Measurements from ENCODE around the gene EDIL3. TPM values are rescaled to one million over a fixed set of nuclear protein-coding genes. Genes with fewer than 3 reads are reported as not detected.

The EDIL3 gene
- total RNA-seq, 4 donors from 2014 or later = 15.9 to 29.3 (median 24.8) TPM

DNA sequence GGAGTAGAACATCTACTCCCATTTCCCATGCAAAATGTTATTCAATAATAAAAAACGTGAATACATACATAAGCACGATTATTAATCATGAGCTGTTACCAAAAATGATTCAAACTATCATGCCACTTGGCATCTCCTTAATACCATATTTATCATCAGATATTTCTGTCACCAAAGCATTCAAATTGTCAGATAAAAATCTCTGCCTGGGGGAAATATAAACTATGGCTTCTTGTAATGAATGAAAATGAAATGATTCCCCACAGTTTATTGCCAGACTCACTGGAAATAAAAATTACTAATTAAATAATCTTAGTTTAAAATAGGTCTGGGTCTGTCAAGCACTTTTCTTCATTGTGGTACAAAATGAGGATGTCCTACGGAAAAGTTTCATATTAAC, 265.4 kb downstream of the EDIL3 start:
- H3K36me3 ChIP-seq = no peaks in the 10 kb centered on the region
- H3K27ac ChIP-seq = no peak overlapping the region
- no peaks in the 10 kb centered on the region for H3K4me1 ChIP-seq
- WGBS, 2 donors = 84 to 93% methylated on average over 3 of the region's 3 CpGs
- H3K4me3 ChIP-seq = no peak overlapping the region
- DNase-seq (ENCODE audit: low spot score in 2 of 2) = no peak
- TF ChIP-seq, protein P1, sequence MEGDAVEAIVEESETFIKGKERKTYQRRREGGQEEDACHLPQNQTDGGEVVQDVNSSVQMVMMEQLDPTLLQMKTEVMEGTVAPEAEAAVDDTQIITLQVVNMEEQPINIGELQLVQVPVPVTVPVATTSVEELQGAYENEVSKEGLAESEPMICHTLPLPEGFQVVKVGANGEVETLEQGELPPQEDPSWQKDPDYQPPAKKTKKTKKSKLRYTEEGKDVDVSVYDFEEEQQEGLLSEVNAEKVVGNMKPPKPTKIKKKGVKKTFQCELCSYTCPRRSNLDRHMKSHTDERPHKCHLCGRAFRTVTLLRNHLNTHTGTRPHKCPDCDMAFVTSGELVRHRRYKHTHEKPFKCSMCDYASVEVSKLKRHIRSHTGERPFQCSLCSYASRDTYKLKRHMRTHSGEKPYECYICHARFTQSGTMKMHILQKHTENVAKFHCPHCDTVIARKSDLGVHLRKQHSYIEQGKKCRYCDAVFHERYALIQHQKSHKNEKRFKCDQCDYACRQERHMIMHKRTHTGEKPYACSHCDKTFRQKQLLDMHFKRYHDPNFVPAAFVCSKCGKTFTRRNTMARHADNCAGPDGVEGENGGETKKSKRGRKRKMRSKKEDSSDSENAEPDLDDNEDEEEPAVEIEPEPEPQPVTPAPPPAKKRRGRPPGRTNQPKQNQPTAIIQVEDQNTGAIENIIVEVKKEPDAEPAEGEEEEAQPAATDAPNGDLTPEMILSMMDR (IDR thresholded peaks at IDR 0.05) = no peak
- TF ChIP-seq POLR2A (IDR thresholded peaks at IDR 0.05) = no peak
- H3K9me3 ChIP-seq = no peaks in the 10 kb centered on the region
- H3K27me3 ChIP-seq = no peaks in the 10 kb centered on the region

DNA sequence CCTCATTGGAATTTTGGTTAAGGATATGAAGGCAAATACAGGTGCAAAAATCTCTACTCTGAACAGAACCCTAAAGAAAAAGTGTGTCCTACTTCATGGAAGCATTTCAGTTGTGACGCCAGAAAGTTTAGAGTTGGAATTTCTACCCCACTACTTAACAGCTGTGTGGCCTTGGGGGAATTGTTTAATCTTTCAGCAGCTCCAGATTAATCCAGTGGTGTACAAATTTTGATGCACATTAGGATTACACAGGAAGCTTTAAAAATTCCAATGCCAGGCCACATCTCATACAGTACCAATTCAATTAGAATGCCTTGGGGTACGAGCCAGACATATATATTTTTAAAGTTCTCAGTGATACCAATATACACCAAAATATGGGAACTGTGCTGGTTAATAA, 266.1 kb downstream of the EDIL3 start:
- Histone ChIP-seq H3K36me3 (no peaks in the 10 kb centered on the region), H3K4me1 (no peaks in the 10 kb centered on the region), H3K27ac (no peak overlapping the region), H3K27me3 (no peaks in the 10 kb centered on the region), H3K9me3 (no peaks in the 10 kb centered on the region), H3K4me3 (no peak overlapping the region)
- WGBS, 2 donors = 83 to 84% methylated on average over 2 of the region's 2 CpGs
- TF ChIP-seq EP300 (IDR thresholded peaks at IDR 0.05) (no peak), POLR2A (IDR thresholded peaks at IDR 0.05) (no peak)
- TF ChIP-seq, protein P1 (IDR thresholded peaks at IDR 0.05) = no peak
- DNase-seq (ENCODE audit: low spot score in 2 of 2) = no peak

DNA sequence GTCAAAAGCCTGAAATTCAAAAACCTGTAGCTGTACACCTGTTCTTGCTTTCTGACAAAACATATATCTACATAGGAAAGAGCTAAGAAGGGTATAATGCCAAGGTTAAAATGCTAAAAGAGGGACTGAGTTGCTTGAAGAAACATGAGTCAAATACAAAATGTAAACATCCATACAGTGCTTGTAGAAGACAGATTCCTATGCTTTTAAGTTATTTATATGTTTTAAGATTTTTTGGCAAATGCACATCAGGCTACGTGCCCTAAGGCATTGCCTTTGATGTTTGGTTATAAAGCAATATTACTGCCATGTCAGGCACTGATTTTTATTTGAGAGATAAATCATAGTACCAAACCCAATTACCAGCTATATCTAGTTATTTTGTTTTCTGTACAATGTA, 269.0 kb downstream of the EDIL3 start:
- WGBS, 2 donors = 84 to 85% methylated on average over 1 of the region's 1 CpG
- TF ChIP-seq, protein P1 (IDR thresholded peaks at IDR 0.05) = no peak
- no peak for TF ChIP-seq POLR2A (IDR thresholded peaks at IDR 0.05)
- no peak for TF ChIP-seq EP300 (IDR thresholded peaks at IDR 0.05)
- Histone ChIP-seq H3K36me3 (no peaks in the 10 kb centered on the region), H3K27ac (no peak overlapping the region), H3K4me1 (no peaks in the 10 kb centered on the region), H3K27me3 (no peaks in the 10 kb centered on the region), H3K4me3 (no peak overlapping the region), H3K9me3 (no peaks in the 10 kb centered on the region)
- no peak for DNase-seq (ENCODE audit: low spot score in 2 of 2)

DNA sequence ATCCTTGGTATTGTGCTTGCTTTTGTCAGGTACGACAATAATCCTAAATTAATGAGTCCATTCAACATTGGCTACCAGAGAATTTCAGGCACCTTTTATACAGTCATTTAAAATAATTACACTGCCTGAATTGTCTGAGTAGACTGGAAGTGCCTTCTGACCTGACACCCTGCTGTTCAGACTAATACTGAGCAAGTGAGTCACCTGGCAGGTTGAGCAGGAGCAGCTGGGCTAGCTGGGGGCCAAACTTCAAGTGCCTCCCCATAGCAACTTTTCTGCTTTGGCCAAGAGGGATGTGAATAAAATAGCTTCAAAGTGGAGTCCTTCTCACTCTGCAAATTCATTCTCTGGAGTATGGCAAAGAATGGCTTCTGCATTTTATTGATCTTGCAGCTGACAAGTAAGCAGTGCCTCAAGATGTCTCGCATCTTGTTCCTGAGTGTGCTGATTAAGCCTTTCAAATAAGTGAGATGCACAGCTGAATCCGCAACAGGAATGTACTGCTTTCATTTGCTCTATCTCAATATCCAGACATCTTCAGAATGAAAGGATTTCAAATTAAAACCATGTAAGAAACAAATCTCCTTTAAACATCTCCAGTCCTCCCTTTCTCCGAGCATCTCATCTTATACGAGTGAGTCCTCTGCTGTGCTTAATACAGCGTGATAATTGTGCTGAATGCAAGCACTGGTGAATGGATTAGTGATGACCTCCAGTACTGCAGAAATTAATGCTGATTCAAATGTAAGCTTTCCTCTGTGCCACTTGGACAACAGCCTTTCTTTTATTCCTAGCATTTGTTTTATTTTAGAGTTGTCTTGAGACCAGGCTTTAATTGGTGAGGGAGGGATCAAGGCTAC, 271.2 kb downstream of the EDIL3 start:
- no peak for DNase-seq (ENCODE audit: low spot score in 2 of 2)
- Histone ChIP-seq H3K9me3 (no peaks in the 10 kb centered on the region), H3K27me3 (no peaks in the 10 kb centered on the region), H3K27ac (no peak overlapping the region), H3K4me1 (no peaks in the 10 kb centered on the region), H3K36me3 (no peaks in the 10 kb centered on the region), H3K4me3 (no peak overlapping the region)
- no peak for TF ChIP-seq EP300 (IDR thresholded peaks at IDR 0.05)
- 56 to 70% methylated on average over 6 of the region's 6 CpGs for whole genome bisulfite sequencing, 2 donors

DNA sequence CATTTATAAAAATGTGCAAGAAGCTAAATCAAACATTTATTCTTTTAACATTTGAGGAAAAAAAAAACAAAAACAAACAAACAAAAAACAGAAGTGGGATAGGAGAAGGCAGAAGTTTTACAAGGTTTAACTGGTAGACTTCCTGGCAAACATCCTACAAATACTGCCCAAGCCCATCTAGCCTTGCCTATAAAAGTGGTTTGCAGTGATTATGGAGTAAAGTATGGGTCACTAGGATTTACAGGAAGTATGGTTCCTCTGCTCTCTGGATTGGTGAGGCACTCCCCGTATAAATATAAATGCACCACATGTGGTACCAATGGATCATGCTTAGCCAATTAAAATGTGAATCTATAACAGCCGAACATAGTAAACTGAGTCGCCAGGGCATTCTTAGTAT, 291.9 kb downstream of the EDIL3 start:
- no peaks in the 10 kb centered on the region for H3K27me3 ChIP-seq
- TF ChIP-seq POLR2A (IDR thresholded peaks at IDR 0.05) (no peak), EP300 (IDR thresholded peaks at IDR 0.05) (no peak)
- TF ChIP-seq, protein P1 (IDR thresholded peaks at IDR 0.05) = no peak
- H3K36me3 ChIP-seq = no peaks in the 10 kb centered on the region
- WGBS, 2 donors = 87 to 91% methylated on average over 3 of the region's 3 CpGs
- H3K9me3 ChIP-seq = no peaks in the 10 kb centered on the region
- H3K4me3 ChIP-seq = no peak overlapping the region
- no peak overlapping the region for H3K27ac ChIP-seq
- H3K4me1 ChIP-seq = no peaks in the 10 kb centered on the region
- DNase-seq (ENCODE audit: low spot score in 2 of 2) = no peak

All from tibial nerve (tissue), 4 donors.